HUDEP-2 (cell line): Measurements from ENCODE around the gene SYNRG.
A peak's percentile ranks its signal among the peaks of the same experiment; 100 is the strongest.
"Not testable (repeated sequence)": the region's sequence is repeated elsewhere in the genome, so short reads cannot be mapped to it uniquely, and the experiment has no call there.

Experiments
- DNase-seq, 76 experiments: peaks; one replicate each; lab custom pipeline; 2025; ENCODE audit not compliant: unreplicated experiment in 76 of 76; lab: John Stamatoyannopoulos, UW

The SYNRG gene

GRCh38 chr17:37547986-37548385 lies 61.2 kb downstream of the SYNRG start:
- no peak for DNase-seq

DNA sequence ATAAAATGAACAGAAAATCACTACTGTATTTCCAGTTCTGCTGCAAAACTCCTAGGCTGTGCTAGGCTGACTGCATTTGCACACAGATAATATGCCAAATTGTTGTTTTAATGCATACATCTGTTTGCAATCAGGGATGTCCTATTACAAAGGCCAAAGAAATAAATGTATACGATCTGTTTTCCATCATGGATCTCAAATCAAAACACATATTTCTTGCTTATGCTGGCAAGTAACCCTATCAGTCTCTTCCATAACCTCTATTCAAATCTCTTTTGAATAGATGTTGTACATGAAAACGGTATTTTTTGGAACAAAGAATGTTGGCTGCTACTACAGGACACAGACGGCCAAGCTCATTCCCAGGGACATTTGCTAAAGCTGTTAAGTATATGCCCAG lies 62.9 kb downstream of the SYNRG start:
- DNase-seq: no peak

GRCh38 chr17:37545486-37545885 lies 63.7 kb downstream of the SYNRG start:
- no peak for DNase-seq

DNA sequence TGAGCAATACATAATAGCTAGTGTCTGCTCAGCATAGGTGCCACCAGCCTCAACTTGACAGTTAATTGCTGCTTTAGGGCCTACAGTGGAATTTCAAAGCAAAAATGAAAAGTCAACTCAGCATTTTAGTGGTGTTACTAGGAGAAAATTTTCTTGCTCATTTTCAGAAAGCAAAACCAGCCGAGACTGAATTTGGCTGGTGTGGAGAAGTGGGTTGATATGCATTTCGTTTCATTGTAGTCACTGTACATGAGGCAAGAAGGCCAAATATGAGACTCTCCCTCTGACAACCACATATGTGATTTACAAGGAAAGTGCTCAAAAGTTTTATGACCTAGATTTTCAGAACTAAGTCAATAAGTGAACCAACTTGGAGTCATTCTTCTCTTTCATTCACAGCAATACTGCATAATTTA lies 65.6 kb downstream of the SYNRG start:
- DNase-seq: no peak

- DNase-seq: no peak
Observed at GRCh38 chr17:37541880-37542660, 67.1 kb downstream of the SYNRG start.

- no peak for DNase-seq
Observed at GRCh38 chr17:37538981-37539659, 70.1 kb downstream of the SYNRG start.

GRCh38 chr17:37535906-37536305 lies 73.3 kb downstream of the SYNRG start:
- no peak for DNase-seq

- no peak for DNase-seq
Observed at GRCh38 chr17:37532756-37533155, 76.5 kb downstream of the SYNRG start.

GRCh38 chr17:37530420-37530819 lies 78.8 kb downstream of the SYNRG start:
- DNase-seq: no peak

DNA sequence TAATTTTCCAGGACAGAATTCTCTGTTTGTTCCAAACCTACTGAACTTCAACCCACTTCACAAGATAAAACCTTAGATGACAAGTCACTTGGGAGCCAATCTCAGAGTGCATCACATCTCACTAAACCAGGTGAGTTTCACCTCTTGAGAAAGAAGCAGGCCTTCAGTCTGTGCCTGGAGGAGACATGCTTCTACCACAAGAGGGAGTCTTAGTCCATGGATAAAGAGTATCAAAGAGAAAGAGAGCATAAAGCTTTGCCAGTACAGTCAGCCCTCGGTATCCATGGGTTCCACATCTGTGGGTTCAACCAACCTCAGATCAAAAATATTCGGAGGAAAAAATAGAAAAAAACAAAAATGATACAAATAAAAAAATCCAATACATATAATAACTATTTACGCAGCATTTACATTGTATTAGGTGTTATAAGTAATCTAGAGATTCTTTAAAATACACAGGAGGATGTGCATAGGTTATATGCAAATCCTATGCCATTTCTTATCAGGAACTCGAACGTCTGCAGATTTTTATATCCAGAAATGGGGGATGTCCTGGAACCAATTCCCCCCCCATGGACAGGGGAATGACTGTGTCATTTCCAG lies 81.9 kb downstream of the SYNRG start:
- peak in 22 of 76 experiments; percentile 0 to 45 (median 12) for DNase-seq

DNA sequence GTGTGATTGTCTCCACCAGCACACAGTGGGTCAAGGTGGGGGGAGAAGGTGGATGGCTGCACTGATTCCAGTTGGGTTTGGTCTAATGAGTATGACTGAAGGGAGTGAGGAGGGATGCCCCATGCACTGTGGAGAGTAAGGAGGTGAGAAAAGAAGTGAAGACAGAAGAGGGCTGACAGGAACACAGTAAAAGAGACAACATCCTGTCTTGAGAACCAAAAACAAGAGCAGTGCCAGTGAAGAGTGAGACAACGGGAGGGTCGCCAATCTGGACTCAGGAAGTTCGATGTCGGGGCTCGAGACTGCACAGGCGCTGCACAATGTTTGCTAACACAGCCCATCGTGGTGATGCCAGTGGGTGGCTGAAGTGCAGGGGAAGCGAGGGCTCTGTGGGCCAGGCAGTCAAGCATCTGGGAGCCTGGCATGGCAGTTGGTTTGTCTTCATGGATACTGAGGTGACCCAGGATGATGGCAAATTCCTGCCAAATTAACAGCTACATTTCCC lies 85.5 kb downstream of the SYNRG start:
- no peak for DNase-seq

GRCh38 chr17:37521821-37522220 lies 87.4 kb downstream of the SYNRG start:
- no peak for DNase-seq

DNA sequence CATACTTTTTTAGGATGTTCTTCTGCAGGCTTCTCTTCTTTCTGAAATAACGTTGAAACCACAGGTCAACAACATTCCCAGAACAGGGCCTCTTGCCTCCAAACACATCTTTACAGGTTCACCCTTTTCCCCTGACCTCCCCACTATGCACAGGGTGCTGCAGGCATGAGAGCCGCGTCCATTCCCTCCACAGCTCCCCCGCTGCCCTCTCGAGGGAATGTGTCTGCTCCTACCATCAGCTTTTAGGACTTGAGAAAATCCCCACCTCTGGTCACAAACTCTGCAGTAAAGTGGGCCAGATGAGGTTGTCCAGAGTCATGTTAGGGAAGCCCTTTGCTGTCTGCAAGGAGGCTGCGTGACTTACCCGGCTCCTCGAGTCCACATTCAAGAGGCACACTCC lies 89.0 kb downstream of the SYNRG start:
- peak in 1 of 76 experiments; percentile 3 for DNase-seq

GRCh38 chr17:37519251-37519985 lies 89.8 kb downstream of the SYNRG start:
- peak in 5 of 76 experiments; percentile 0 to 11 (median 9) for DNase-seq

- peak in 13 of 76 experiments; percentile 2 to 27 (median 5) for DNase-seq
Observed at GRCh38 chr17:37518826-37519225, 90.4 kb downstream of the SYNRG start.

DNA sequence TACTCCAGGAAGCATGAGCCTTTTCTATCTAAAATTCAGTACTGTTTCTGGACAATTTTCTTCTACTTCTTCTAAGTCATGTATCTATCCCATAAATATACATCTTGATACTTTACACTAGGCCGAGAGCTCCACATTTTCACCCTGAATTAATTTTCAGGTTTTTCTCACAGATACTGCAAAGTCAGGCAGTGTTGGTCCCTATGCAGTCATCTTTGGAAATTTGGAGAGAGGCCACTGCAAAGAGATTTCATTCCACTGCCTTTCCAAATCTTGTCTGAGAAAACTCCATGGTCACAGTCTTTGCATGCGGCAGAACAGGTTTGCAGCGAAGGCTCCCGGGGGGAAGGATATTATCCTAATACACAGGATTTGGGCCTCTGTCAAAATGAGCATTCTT lies 91.3 kb downstream of the SYNRG start:
- no peak for DNase-seq

DNA sequence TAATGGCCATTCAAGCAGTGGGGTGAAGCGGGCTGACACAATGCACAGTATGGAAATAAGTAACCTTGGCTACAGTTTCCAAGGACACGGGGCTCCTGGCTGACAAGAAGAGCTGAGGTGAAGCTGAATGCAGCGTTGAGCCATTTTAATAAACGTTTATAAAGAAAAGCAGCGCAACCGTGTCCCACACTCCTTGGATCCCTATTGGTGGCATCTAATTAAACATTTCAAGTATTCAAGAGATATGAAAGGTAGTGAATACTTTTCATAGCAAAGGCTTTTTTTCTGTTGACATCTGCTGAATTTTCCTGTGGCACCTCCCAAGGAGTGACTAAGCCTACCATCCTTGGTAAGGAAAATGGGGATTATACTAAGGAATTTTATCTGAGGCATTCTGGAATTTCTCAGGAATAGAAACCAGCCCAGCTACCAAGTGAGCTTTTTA lies 93.1 kb downstream of the SYNRG start:
- no peak for DNase-seq

GRCh38 chr17:37513711-37514110 lies 95.5 kb downstream of the SYNRG start:
- no peak for DNase-seq

- DNase-seq: no peak
Observed at GRCh38 chr17:37512442-37513068, 96.7 kb downstream of the SYNRG start.

DNA sequence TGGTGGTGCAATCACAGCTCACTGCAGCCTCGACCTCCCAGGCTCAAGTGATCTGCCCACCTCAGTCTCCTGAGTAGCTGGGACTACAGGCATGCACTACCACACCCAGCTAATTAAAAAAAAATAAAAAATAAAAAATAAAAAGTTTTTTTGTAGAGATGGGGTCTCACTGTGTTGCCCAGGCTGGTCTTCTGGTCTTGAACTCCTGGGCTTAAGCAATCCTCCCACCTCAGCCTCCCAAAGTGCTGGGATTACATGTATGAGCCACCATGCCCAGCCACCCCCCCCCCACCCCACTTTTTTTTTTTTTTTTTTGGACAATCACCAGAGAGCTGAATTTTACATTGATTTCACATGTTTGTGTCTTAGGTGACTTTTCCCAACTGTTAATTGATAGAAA lies 97.6 kb downstream of the SYNRG start:
- DNase-seq: not testable (repeated sequence)
